ENCODE results near the gene NDFIP1.

NDFIP1 gene

DNA sequence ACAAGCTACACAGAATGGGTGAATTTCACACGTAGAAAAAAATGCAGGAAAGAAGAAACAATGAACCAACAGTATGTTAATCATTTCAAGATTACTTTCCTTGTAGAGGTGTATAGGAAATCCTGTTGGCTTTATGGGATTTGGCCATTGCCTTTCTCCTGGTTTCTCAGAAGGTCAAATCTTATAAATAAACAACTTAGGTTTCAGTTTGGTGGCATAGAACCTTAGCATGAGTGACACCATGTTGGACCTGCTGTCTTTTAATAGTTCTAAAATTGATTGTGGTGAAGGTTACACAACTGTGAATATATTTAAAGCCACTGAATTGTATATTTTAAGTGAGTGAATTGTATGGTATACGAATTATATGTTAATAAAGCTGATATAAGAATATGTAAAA, 16.7 kb upstream of the NDFIP1 start:
- no peak for DNase-seq (ENCODE audit: low spot score)

DNA sequence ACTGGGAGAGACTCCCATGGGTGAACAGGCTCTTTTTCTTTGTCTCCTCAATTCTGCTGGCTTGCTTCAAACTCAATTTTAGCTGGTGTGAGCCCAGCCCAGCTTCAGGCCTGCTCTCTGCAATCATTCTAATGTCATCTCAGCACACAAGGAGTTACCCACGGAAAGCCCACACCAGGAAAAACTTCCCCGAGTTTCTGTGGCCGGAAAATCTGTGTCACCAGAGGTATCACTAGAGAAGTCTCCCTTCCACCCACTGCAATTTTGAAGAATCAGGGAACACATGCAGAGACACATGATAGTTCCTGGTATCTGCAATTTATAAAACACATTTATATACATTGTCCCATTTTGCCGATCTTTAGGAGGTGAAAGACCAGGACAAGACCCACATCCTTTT, 13.5 kb upstream of the NDFIP1 start:
- no peak for DNase-seq (ENCODE audit: low spot score)

DNA sequence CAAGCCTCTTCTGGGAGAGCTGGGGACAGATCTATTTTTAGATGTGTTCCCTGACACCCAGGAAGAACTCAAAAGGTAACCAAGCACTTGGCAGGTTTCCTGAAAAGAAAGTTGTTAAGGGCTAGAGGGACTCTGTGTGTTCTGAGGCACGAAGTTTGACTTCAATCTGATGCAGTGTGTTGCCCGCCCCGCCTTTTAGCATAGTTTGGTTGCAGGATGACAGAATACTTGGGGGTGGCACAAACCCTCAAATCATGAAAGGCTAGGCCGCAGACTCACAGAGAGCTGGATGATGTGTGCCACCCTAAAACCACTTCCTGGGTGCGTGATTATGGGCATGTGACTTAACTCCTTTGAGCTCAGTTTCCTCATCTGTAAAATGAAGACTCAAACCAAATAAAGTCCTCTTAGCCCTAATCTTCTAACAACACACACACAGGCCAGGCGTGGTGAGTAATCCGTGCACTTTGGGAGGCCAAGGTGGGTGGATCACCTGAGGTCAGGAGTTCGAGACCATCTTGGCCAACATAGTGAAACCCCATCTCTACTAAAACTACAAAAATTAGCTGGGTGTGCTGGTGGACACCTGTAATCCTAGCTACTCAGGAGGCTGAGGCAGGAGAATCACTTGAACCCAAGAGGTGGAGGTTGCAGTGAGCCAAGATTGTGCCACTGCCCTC, 12.8 kb upstream of the NDFIP1 start:
- no peak for DNase-seq (ENCODE audit: low spot score)

DNA sequence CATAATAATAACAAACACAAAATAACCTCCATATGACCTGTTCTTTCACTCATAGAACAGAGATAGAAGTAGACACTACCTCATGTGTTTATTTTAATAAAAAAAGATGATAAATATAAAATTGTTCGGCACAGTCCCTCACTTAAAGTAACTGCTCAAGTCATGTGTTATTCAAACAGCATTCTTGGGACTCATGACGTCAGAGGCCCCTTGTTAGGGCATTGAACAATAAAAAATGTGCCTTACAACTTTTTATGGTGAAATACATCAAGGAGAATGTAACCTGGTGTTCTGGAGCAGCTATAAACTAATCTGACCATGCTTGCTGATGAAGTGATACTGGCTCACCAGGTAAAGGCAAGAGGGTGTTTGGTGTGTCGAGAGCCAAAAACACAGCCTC, 12.2 kb upstream of the NDFIP1 start:
- no peak for DNase-seq (ENCODE audit: low spot score)

DNA sequence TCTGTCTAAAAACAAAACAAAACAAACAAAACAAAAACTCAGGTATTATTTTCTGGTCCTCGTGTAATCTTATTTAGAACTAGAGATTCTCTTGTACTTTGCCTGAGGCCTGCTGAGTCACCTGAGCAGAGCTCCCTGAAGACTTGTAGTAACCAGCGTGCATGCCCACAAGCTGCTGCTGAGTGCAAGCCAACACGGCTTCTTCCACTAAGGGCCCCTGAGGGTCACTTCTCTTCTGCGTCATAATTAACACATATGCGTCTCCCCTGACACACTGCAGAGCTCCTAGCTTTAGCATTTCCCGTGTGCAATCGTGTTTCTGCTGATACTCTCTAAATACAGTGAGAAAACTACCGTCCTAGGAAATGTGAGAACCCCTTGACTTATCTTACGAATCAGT, 10.9 kb upstream of the NDFIP1 start:
- no peak for DNase-seq (ENCODE audit: low spot score)

DNA sequence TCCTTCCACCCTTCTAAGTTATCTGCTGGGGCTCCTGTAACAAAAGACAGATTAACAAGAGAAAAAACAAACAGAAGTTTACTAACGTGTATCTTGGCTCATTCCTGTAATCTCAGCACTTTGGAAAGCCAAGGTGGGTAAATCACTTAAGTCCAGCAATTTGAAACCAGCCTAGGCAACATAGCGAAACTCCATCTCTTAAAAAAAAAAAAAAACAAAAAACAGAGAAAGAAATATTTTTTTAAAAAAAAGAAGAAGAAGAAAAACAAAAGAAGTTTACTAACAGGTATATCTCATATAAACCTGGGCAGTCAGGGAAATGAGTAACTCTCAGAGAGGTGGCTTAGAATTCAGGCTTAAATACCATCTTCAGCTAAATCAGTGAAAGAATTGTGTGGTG, 10.3 kb upstream of the NDFIP1 start:
- DNase-seq (ENCODE audit: low spot score), result no peak

DNA sequence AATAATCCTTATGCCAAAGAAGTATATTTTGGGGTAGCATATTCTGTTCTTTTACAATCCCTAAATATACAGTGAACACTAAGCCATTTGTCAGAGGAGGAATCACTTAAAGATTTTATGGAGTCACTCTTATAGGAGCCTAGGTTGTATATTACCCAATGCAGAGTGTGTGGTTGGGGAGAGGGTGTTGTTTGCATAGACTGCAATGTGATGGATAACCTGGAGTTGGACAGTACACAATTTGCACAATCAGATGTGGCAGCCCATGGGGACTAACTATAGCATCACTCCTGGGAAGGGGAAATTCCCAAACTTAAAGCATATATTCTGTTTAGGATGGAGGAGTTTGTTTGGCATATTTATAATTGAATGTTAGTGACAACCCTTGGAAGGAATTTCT, 9.6 kb upstream of the NDFIP1 start:
- DNase-seq (ENCODE audit: low spot score), result peak; percentile 20

DNA sequence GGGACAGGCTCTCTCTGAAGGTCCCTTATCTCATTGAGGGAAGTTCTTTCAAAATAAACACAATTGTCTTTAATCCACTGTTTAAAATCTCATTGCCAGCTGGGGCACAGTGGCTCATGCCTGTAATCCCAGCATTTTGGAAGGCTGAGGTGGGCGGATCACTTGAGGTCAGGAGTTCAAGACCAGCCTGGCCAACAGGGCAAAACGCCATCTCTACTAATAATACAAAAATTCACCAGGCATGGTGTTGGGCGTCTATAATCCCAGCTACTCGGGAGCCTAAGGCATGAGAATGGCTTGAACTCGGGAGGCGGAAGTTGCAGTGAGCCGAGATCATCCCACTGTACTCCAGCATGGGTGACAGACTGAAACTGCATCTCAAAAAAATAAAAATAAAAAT, 8.3 kb upstream of the NDFIP1 start:
- no peak for DNase-seq (ENCODE audit: low spot score)

DNA sequence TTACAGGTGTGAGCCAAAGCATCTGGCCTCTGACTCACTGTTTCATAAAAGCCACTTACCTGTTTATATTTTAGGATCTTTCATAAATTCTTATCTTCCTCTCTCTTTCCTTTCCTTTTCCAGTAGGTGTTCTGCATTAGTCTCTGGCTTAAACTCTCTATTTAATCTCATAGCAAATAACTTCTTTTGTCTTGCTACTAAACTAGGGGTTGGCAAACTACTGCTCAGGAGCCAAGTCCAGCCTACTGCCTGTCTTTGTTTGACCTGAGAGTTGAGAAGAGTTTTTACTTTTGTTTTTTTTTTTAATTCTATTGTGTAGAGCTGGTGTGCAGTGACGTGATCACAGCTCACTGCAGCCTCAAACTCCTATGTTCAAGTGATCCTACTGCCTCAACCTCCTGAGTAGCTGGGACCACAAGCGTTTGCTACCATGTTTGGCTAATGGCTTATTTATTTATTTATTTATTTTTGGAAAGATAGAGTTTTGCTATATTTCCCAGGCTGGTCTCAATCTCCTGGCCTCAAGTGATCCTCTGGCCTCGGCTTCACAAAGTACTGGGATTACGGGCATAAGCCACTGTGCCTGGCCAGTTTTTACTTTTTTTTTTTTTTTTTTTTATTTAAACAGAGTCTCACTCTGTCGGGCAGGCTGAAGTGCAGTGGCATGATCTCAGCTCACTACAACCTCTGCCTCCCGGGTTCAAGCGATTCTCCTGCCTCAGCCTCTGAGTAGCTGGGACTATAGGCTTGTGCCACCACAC, 5.4 kb upstream of the NDFIP1 start:
- no peak for DNase-seq (ENCODE audit: low spot score)

DNA sequence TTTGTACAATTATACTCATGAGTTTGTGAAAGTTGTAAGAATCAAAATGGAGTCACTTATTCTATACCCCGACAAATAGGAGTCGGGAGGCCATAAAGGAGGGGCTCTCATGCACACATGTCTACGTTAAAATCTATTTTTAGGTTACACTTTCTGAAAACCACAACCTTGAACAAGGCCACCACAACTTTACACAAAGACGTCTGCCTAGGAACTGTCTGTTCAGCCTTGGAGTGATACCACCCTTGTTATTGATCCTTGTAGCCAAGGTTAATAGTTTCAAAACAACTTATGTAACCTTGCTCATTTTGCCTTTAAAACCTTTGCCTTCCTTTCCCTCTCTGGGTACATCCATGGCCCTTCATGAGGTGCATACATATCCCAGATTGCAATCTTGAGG, 4.1 kb upstream of the NDFIP1 start:
- no peak for DNase-seq (ENCODE audit: low spot score)

DNA sequence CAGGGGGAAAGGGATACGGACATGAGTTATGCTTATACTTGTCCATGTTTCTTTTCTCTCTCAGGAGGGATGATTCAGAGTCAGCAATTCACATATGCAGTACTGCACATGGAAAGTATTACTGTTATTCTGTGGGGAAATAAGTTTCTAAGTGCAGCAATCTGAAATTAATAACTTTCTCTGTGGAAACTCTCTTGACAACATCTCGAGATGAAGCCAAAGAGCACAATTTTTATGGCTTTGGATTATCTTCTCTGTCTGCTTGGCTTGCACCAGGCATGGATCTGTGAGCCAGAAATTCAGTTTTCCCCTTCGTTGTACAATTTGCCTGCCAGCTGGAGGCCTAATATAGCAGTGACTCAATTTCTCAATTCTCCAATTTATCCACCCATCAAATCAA, 2.5 kb upstream of the NDFIP1 start:
- DNase-seq (ENCODE audit: low spot score), result no peak

DNA sequence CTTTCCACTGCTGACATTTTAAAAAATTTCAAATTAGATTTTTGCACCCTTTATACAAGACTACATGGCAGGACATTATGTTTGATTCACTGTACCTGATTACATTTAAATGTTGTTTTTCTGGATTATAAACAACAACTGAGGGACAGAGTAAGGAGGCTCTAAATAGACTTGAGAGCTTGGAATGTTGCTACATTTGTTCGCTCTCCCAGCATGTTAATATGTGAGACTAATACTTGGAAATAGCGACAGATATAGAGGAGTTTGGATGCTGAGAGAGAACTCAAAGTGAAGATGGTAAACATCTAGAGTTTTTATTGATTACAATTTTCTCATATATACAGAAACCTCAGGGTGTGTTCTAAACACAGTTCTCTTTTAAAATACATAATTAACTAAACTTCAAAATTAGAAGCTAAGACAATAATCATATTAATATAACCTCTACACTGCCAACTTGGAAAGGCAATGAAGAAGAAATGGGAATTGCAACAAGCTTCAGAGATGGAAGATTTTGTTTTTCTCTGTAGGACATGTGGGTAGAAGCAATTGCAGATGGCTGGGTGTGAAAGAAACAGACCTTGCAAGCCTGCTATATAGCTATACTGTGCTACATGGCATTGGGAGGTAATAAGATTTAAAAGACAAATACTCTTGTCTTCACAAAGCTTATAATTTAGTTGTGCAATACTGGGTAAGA, 1.4 kb upstream of the NDFIP1 start:
- no peak for DNase-seq (ENCODE audit: low spot score)

DNA sequence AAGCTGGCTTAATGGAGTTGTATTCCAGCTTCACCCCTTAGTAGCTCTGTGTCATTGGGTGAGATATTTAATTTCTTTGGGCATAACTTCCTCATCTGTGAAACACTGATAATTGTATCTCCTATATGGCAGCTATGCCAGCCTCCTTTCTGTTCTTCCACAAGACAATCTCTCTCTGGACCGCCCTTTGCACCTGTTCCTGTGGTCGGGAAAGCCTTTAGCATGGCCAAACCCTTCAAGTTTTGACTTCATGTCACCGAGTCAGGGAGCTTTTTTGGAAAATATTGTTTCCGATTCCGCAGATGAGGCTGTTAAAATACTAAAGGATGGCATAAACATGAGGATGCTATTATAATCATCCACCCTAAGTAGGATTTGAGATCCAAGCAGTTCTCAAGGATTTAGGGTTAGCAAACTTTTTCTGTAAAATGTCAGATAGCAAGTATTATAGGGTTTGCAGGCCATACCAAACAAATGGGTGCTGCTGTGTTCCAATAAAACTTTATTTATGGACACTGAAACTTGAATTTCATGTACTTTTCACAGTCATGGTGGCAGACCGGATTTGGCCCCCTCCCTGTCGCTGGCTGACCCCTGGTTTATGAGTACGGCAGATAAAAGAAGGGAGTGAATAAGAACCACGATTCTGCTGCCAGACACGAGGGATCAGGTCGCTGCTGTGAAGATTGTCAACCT, 695 bp upstream of the NDFIP1 start:
- DNase-seq (ENCODE audit: low spot score), result no peak

DNA sequence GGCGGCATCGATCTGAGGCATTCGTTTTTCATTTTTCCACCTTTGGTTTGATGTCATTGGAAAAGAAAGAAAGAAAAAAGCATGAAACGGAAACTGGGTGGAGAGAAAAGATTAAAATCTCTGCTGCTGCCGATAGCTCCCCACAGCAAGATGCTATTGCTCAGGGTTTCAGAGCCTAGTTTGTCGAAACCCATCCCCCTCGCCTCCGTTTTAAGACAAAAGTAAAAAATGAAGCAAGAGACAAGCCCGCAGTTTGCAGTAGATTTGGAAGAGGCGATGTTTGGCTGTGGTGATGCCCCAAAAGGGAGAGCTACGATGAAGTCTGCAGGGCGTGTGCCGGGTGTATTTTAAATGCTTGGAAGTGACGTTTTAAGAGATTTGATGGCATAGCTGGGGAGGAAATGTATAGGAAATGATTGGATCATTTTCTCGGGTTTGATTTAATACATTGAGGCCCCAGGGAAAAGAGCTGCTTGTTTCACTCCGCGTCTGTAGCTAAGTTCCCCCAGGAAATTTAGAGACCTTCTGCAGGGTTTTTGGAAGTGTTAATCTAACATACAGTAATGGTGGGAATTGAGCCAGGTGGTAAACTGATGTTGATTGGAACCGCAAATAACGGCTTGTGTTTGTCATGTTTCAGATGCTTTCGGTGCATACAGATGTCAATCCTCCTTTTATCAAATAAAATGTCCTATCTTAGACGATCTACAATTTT, 909 bp downstream of the NDFIP1 start:
- DNase-seq (ENCODE audit: low spot score), result peak; percentile 19

DNA sequence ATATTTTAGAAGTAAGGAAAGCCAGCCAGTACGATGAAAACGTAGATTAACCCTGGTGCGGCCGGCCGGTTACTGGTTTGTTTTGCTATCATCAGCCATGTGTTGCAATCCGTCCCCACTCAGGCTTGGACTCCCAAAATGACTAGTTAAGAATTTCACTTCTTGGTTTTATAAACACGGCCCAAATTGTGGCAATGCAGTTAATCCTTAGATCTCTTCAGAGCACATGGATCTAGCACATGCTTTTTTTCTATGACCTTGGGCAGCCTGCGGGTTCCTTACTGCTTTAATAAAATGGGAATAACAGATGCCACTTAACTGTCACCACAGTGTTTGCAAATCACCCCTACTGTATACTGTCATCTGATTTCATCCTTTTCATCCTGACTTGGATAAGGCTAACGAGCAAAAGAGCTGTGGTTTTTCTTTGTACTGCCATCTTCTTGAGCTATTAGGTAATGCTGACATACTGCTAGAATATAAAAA, 1.5 kb downstream of the NDFIP1 start:
- peak; percentile 22 for DNase-seq (ENCODE audit: low spot score)

DNA sequence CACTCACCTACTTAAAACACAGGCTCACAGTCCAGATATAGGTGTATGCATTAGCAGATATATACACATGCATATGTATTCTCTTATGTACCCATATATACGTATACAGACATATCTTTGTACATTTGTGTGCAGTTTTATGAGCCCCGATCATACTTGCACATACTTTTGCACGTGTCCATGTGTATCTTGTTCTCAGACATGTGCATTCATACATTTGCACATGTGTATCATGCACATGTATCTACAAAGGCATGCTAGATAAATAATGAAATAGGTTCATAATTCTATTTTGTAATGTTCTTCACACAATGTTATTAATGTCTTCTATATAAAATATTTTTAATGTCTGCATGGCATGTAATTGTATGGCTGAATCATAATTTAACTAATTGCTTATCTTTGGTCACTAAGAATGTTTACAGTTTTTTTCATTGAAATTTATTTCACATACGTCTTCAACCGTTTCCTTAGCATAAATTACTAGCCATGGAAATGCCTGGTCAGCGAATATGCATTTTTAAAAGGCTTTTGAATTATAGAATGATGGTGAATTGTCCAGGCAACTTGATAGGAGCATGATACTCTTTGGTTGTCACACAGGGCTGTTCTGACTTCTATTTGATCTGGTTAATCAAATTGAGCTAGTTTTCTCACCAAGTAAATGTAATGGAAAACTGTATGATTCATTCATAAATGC, 2.6 kb downstream of the NDFIP1 start:
- DNase-seq (ENCODE audit: low spot score), result no peak

DNA sequence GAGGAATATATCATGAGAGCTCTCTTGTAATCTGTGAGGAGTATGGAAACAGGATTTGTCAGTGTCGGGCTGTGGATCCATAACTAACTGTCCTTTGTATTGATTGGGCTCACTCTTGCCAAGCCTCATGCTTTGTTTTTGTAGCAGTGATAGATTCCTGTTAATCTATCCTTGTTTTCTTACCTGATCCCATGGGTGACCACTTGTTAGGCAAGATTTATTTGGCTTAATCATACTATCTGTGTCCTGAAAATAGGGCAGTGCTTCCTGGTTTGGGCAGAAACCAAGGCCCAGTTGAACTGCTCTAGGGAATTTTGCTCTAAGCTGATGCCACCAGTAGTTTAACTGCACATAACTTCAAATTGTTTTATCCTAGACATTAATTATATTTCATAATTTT, 6.1 kb downstream of the NDFIP1 start:
- DNase-seq (ENCODE audit: low spot score), result no peak

DNA sequence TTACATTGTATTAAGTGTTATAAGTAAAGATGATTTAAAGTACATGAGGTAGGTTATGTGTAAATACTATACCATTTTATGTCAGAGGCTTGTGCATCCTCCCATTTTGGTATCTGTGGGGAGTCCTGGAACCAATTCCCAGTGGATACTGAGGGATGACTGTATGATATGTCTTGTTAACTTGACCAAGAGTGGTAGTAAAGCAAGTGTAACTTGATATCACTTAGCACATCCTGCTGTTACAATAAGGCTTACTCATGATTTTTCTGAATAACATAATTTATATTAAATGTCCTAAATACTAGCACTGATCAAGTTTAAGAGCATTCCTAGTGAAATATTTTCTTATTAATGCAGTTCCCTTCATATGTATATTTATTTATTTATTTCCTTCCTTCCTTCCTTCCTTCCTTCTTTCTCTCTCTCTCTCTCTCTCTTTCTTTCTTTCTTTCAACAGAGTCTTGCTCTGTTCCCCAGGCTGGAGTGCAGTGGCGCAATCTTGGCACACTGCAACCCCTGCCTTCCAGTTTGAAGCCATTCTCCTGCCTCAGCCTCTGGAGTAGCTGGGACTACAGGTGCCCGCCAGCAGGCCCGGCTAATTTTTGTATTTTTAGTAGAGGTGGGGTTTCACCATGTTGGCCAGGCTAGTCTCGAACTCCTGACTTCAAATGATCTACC, 7.5 kb downstream of the NDFIP1 start:
- DNase-seq (ENCODE audit: low spot score), result no peak

DNA sequence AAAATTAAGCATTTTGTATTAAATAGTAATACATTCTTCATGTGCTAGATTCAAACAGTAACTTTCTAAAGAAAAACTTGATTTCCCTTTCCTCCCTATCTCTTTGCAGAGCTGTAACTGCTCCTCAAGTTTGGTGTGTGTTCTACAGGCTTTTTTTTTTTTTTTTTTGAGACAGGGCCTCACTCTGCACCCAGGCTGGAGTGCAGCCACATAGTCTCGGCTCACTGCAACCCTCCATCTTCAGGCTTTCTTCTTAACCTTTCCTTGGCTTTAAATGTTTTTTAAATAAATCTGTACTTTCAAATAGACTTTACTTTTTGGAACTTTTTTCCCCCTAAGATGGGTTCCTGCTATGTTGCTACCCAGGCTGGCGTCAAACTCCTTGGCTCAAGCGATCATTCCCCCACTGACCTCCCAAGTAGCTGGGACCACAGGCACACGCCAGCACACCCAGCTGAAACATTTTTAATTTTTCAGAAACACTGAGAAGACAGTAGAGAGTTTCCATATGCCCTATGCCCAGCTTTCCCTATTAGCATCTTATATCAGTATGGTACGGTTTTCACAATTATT, 9.1 kb downstream of the NDFIP1 start:
- no peak for DNase-seq (ENCODE audit: low spot score)

DNA sequence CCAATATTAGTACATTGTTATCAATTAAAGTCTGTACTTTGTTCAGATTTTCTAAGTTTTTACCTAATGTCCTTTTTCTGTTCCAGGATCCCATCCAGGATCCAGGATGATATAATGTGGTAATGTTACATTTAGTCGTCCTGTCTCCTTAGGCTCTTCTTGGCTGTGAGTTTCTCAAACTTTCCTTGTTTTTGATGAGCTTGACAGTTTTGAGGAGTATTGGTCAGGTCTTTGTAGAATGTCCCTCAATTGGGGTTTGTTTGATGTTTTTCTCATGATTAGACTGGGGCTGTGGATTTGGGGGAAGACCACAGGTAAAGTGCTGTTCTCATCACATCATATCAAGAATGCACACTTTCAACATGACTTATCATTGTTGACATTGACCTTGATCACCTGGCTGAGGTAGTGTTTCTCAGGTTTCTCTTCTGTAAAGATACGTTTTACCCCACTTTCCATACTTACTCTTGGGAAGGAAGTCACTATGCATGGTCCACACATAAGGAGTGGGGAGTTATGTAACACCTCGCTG, 9.6 kb downstream of the NDFIP1 start:
- DNase-seq (ENCODE audit: low spot score), result no peak
